ENCODE measurements around the gene MTMR3.
"Not testable (repeated sequence)": the region's sequence is repeated elsewhere in the genome, so short reads cannot be mapped to it uniquely, and the experiment has no call there.

GRCh38 chr22:29973680-29974079, 90.7 kb downstream of the MTMR3 start:
- not testable (repeated sequence) for TF ChIP-seq CTCF (IDR thresholded peaks at IDR 0.05); ELK1 (IDR thresholded peaks at IDR 0.05; ENCODE audit: low read depth, low read length); HMGXB4 (CRISPR knock-in tag; IDR thresholded peaks at IDR 0.05; ENCODE audit: borderline replicate concordance); POLR2A (IDR thresholded peaks at IDR 0.05; ENCODE audit: low read length); USF2 (IDR thresholded peaks at IDR 0.05); CBX2 (IDR thresholded peaks at IDR 0.05; ENCODE audit: borderline replicate concordance, low read depth); EP300 (IDR thresholded peaks at IDR 0.05); PHF8 (IDR thresholded peaks at IDR 0.05; ENCODE audit: borderline replicate concordance, low read depth); MAFK (IDR thresholded peaks at IDR 0.05; ENCODE audit: partially characterized antibody)

Data from A549 (cell line).